GM18858 (cell line): Measurements from ENCODE around the gene SOAT1.
"Not testable (repeated sequence)": the region's sequence is repeated elsewhere in the genome, so short reads cannot be mapped to it uniquely, and the experiment has no call there.

Experiments used
- ATAC-seq: cut with Tn5 transposase; IDR thresholded peaks from one replicate; pipeline ENCODE4 v1.9.1; 2021; ENCODE audit not compliant: unreplicated experiment

Gene SOAT1

GRCh38 chr1:179293340-179294327 is at the start of gene SOAT1:
Gene SOAT1, plus strand, starts transcription at chr1:179293797. Its CDS starts 8,888 bp downstream, at chr1:179302685.
- peak; percentile 91 for ATAC-seq

- not testable (repeated sequence) for ATAC-seq
Measured at GRCh38 chr1:179245426-179245825, 48.2 kb upstream of the SOAT1 start.

DNA sequence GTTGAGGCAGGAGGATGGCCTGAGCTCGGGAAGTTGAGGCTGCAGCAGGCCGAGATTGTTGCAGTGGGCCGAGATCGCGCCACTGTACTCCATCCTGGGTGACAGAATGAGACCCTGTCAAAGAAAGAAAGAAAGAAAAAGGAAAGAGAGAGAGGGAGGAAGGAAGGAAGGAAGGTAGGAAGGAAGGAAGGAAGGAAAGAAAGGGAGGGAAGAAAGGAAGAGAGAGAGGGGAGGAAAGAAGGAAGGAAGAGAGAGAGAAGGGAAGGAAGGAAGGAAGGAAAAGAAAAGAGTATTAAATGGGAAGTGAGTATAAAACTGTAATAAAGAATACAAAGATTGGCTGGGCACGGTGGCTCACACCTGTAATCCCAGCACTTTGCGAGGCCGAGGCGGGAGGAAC is 45.7 kb upstream of the SOAT1 start:
- ATAC-seq = no peak

- ATAC-seq = no peak
Measured at GRCh38 chr1:179251675-179252074, 41.9 kb upstream of the SOAT1 start.

- no peak for ATAC-seq
Measured at GRCh38 chr1:179252606-179253005, 41.0 kb upstream of the SOAT1 start.

- ATAC-seq = no peak
Measured at GRCh38 chr1:179253286-179253972, 40.2 kb upstream of the SOAT1 start.

DNA sequence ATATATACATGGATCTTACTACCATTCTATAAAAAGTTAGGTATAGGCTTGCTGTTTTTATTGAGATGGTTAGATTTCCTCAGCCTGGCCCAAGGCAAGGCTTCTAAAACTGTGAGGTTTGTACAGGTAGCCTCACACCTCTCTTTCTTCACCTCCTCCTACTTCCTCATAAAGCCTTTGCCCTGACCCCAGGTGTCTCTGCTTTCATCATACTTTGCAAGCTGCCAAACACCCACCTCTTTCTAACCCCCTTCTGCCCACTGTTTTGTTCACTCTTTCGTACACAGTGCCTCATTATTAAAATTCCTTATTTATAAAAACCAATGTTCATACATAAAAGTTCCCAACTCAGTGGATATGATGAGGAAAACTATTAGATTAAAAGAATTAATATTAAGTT is 31.4 kb upstream of the SOAT1 start:
- ATAC-seq = no peak

DNA sequence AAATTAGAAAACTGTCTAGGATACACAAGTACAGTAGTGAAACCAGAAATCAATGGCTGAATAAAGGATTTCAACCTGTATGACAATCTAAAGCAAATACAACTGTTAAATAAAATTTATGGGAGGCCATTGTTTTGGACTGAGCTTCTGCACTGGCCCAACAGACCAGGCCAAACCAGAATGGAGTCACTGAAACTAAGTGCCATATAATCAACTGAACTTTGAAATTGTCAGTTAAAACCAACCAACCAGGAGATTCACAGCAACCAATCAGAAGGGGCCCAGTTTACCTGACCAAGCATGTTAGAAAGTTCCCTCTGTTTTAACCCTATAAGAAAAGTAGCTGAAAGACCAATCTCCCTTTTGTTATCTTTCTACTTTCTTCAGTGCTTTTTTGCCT is 30.5 kb upstream of the SOAT1 start:
- no peak for ATAC-seq

GRCh38 chr1:179264507-179264906 is 29.1 kb upstream of the SOAT1 start:
- no peak for ATAC-seq

DNA sequence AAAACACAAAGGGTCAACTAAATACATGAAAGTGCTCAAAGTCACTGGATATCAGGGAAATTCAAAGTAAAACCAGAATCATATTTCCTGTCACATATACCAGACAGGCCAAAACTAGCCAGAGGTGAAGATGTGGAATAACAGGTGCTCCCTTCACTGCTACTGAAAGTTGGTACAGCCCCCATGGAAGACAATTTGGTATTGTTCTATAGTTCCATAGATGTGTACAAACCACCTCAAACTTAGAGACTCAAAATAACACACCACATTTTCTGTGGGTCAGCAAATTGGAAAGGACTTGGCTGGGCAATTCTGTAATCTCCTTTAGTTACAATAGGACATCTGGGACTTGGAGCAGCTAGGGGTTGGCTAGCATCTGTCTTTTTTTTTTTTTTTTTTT is 24.5 kb upstream of the SOAT1 start:
- no peak for ATAC-seq

- ATAC-seq = not testable (repeated sequence)
Measured at GRCh38 chr1:179274424-179274823, 19.2 kb upstream of the SOAT1 start.

GRCh38 chr1:179278920-179279319 is 14.7 kb upstream of the SOAT1 start:
- no peak for ATAC-seq

DNA sequence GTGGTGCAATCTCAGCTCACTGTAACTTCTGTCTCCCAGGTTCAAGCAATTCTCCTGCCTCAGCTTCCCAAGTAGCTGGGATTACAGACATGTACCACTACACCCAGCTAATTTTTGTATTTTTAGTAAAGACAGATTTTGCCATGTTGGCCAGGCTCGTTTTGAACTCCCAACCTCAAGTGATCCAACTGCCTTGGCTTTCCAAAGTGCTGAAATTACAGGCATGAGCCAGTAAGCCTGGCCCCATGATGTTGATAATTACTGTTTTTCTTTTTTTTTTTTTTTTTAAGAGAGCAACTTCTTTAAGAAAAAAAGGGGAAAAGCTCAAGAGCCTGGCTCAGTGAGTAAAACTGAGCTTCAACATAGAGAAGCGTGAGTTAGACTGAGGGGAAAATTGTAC is 9.6 kb upstream of the SOAT1 start:
- no peak for ATAC-seq

- no peak for ATAC-seq
Measured at GRCh38 chr1:179287946-179288345, 5.7 kb upstream of the SOAT1 start.

GRCh38 chr1:179288977-179289376 is 4.6 kb upstream of the SOAT1 start:
- ATAC-seq = no peak

DNA sequence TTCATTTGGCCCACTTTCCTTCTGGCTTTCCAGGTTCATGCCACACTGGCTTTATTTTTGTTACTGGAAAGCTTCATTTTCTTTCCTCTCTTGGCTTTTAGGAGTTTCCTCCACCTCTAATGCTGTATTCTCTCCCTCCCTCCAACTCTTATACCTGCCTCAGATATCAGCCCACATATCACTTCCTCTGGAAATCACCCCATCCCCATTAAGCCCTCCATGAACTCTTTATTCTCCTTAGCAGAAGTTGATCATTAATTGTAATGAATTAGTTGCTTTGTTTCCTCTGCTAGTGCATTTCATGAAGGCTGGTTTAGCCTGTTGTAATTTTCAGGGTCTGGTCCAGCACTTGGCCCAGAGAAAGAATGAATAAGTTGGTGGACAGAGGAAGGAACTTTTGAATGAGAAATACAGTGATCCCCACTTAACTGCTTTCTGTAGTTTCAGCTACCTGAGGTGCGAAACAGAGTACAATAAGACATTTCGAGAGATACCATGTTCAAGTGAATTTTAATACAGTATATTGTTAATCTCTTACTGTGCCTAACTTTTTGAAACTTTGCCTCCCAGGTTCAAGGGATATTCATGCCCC is 1.7 kb downstream of the SOAT1 start:
- no peak for ATAC-seq

DNA sequence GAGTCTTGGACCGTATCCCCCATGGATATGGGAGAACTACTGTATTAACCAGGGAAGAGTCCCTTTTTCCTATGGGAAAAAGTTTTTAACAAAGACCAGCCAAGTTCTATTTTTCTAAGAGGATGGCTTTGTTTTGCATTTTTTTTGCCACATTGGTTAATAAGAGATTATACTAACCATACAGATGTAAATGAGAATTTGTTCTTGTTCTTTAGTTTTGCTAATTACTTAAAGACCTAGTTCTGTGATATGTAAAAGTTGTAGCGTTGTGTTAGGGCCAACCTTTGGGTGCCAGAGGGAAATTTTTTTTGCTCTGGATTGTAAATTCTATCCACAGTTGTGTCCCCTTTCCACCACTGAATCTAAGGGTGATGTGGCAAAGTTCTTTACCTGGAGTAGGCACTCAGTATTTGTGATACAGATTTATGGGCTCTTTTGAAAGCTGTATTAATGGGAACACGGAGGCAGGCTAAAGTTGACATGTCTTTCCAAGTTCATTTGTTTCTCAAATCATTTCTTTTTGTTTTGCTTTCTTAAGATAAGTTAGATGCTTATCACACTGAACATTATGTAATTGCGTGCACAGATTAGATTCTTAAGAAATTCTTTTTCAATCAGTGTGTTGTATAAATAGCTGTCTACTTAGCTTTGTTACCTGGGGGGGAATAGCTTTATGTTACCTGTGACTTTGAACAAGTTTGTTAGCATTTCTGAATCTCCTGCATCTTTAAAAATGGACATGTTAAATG is 2.9 kb downstream of the SOAT1 start:
- no peak for ATAC-seq

GRCh38 chr1:179297105-179297378 is 3.4 kb downstream of the SOAT1 start:
- ATAC-seq = no peak

DNA sequence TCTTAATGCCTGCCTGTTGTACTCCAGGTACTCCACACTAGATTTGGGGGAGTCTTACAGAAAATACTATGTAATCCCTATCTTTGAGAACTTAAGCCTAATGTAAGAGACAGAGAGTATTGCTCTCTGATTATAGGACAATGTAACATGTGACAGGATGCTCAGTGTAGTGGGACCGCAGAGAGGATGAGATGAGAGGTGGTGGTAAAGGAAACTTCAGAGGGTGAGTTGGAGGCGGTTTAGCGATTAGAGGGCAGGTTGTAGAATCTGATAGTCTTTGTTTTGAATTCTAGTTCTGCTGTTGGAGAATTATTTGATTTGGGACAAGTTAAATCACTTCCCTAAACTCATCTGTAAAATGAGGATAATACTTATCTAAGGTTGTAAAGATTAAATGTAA is 5.4 kb downstream of the SOAT1 start:
- peak; percentile 90 for ATAC-seq

GRCh38 chr1:179300112-179300511 is 6.5 kb downstream of the SOAT1 start:
- no peak for ATAC-seq

DNA sequence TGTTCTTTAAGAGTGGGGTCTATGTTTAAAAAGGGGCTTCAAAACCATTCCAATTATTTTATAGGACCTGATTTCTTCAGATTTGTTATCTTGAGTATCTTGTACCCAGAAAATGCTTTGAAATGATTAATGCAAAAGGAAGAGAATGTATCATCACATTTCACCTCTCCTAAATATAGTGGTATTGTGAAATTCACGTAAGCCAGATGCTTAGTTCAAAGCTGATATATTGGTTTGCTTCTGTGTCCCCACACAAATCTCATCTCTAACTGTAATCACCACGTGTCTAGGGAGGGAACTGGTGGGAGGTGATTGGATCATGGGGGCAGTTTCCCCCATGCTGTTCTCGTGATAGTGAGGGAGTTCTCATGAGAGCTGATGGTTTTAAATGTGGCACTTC is 8.5 kb downstream of the SOAT1 start:
- no peak for ATAC-seq
